GM19468 (cell line): Measurements from ENCODE around the gene PRR5L.

ENCODE experiments used
- ATAC-seq: cut with Tn5 transposase; IDR thresholded peaks from one replicate; pipeline ENCODE4 v1.9.1; 2021; ENCODE audit warnings: mild to moderate bottlenecking, moderate library complexity, moderate number of reproducible peaks; ENCODE audit not compliant: unreplicated experiment; ENCODE audit errors: extremely low read depth

The PRR5L gene

GRCh38 chr11:36394056-36394455, 98.0 kb downstream of the PRR5L start:
- no peak for ATAC-seq

GRCh38 chr11:36394926-36395325, 98.8 kb downstream of the PRR5L start:
- ATAC-seq: no peak

GRCh38 chr11:36395978-36396736, 100.1 kb downstream of the PRR5L start:
- no peak for ATAC-seq

GRCh38 chr11:36398231-36398953, 102.3 kb downstream of the PRR5L start:
- ATAC-seq: no peak

GRCh38 chr11:36399236-36399635, 103.1 kb downstream of the PRR5L start:
- ATAC-seq: no peak

GRCh38 chr11:36399745-36400144, 103.7 kb downstream of the PRR5L start:
- ATAC-seq: no peak

- no peak for ATAC-seq
Observed at GRCh38 chr11:36400766-36401455, 104.8 kb downstream of the PRR5L start.

GRCh38 chr11:36402568-36403170, 106.6 kb downstream of the PRR5L start:
- ATAC-seq: no peak

- ATAC-seq: no peak
Observed at GRCh38 chr11:36403661-36404060, 107.6 kb downstream of the PRR5L start.

GRCh38 chr11:36404831-36405230, 108.7 kb downstream of the PRR5L start:
- ATAC-seq: no peak

- no peak for ATAC-seq
Observed at GRCh38 chr11:36405585-36406367, 109.7 kb downstream of the PRR5L start.

- no peak for ATAC-seq
Observed at GRCh38 chr11:36407356-36407755, 111.3 kb downstream of the PRR5L start.

- no peak for ATAC-seq
Observed at GRCh38 chr11:36408498-36409136, 112.5 kb downstream of the PRR5L start.

GRCh38 chr11:36409152-36409816, 113.2 kb downstream of the PRR5L start:
- ATAC-seq: no peak

GRCh38 chr11:36411202-36411640, 115.1 kb downstream of the PRR5L start:
- ATAC-seq: peak; percentile 64

- no peak for ATAC-seq
Observed at GRCh38 chr11:36412781-36413383, 116.8 kb downstream of the PRR5L start.

- ATAC-seq: no peak
Observed at GRCh38 chr11:36417154-36417553, 121.1 kb downstream of the PRR5L start.

- no peak for ATAC-seq
Observed at GRCh38 chr11:36419791-36420424, 123.8 kb downstream of the PRR5L start.
